SU-DHL-6 (cell line): ENCODE measurements around the gene THEM5.

Experiments used
- CTCF ChIP-seq: fragments of 200-600 bp; sonication (generic); IDR thresholded peaks from one replicate; pipeline ENCODE4 v1.5.1; 2017; ENCODE audit warnings: antibody characterized with exemption, mild to moderate bottlenecking, low read length, moderate library complexity; ENCODE audit not compliant: insufficient read depth, poor library complexity, severe bottlenecking
- EZH2phosphoT487 ChIP-seq: fragments of 200-600 bp; sonication (generic), shearing (Covaris generic); conservative IDR thresholded peaks from 2 replicates; pipeline ENCODE4 v1.6.1; 2018; ENCODE audit warnings: mild to moderate bottlenecking, antibody characterized with exemption, low read length, moderate library complexity, mixed read lengths

GRCh38 chr1:151816548-151817352 lies 36.8 kb downstream of the THEM5 start:
- TF ChIP-seq CTCF = no peak
- TF ChIP-seq EZH2phosphoT487 = no peak
